Loucy (cell line): ENCODE data around the gene SCT.

Source experiments
- H2AFZ ChIP-seq: fragments of 200-600 bp; sonication (generic); 2 replicates; pipeline ENCODE4 v1.6.0; 2016; ENCODE audit warnings: antibody characterized with exemption, mild to moderate bottlenecking, low read length, moderate library complexity
- H3F3A ChIP-seq: fragments of 200-600 bp; 2 replicates; pipeline ENCODE4 v1.6.0; 2016; ENCODE audit warnings: antibody characterized with exemption, low read depth, mild to moderate bottlenecking
- H3K27me3 ChIP-seq: fragments of 200-600 bp; sonication (generic); 2 replicates; pipeline ENCODE4 v1.6.1; 2014; ENCODE audit warnings: low read length, mild to moderate bottlenecking; ENCODE audit not compliant: insufficient read depth, poor library complexity, severe bottlenecking
- H3K36me3 ChIP-seq: fragments of 200-600 bp; sonication (generic); 2 replicates; pipeline ENCODE4 v1.6.1; 2016; ENCODE audit warnings: low read length; ENCODE audit not compliant: insufficient read depth
- H3K4me1 ChIP-seq: fragments of 200-600 bp; sonication (generic); 2 replicates; pipeline ENCODE4 v1.5.1; 2014; ENCODE audit warnings: low read length, mild to moderate bottlenecking; ENCODE audit not compliant: insufficient read depth, poor library complexity, severe bottlenecking
- H3K4me2 ChIP-seq: fragments of 200-600 bp; sonication (generic); 2 replicates; pipeline ENCODE4 v1.6.0; 2014; ENCODE audit warnings: antibody characterized with exemption, low read length, low read depth, mild to moderate bottlenecking; ENCODE audit not compliant: poor library complexity, severe bottlenecking
- H3K4me3 ChIP-seq: fragments of 200-600 bp; sonication (generic); 2 replicates; pipeline ENCODE4 v1.5.1; 2014; ENCODE audit warnings: low read length, mild to moderate bottlenecking, mixed read lengths; ENCODE audit not compliant: poor library complexity, severe bottlenecking
- H3K79me2 ChIP-seq: fragments of 200-600 bp; sonication (generic); 2 replicates; pipeline ENCODE4 v1.6.1; 2014; ENCODE audit warnings: low read length; ENCODE audit not compliant: insufficient read depth
- H3K9ac ChIP-seq: fragments of 200-600 bp; sonication (generic); 2 replicates; pipeline ENCODE4 v1.6.0; 2014; ENCODE audit warnings: mild to moderate bottlenecking, low read depth, low read length, moderate library complexity; ENCODE audit not compliant: poor library complexity, severe bottlenecking
- H3K9me2 ChIP-seq: fragments of 200-600 bp; sonication (generic); replicated peaks from 2 replicates; pipeline ENCODE4 v1.6.1; 2016; ENCODE audit warnings: low read depth, low read length, mixed read lengths
- H3K9me3 ChIP-seq: fragments of 200-600 bp; sonication (generic); 2 replicates; pipeline ENCODE4 v1.6.1; 2014; ENCODE audit warnings: mild to moderate bottlenecking, antibody characterized with exemption, low read length, low read depth; ENCODE audit not compliant: insufficient read depth
- H4K20me1 ChIP-seq: fragments of 200-600 bp; sonication (generic); 2 replicates; pipeline ENCODE4 v1.6.0; 2014; ENCODE audit warnings: antibody characterized with exemption, low read length, mild to moderate bottlenecking; ENCODE audit not compliant: insufficient read depth, poor library complexity, severe bottlenecking
- CTCF ChIP-seq: fragments of 200-600 bp; sonication (generic); conservative IDR thresholded peaks from 2 replicates; pipeline ENCODE4 v1.5.1; 2014; ENCODE audit warnings: mild to moderate bottlenecking, antibody characterized with exemption, low read length
- EZH2phosphoT487 ChIP-seq: fragments of 200-600 bp; IDR thresholded peaks from 2 replicates; pipeline ENCODE4 v1.6.1; 2018; ENCODE audit warnings: antibody characterized with exemption, mild to moderate bottlenecking, moderate library complexity, borderline replicate concordance

The SCT gene

DNA sequence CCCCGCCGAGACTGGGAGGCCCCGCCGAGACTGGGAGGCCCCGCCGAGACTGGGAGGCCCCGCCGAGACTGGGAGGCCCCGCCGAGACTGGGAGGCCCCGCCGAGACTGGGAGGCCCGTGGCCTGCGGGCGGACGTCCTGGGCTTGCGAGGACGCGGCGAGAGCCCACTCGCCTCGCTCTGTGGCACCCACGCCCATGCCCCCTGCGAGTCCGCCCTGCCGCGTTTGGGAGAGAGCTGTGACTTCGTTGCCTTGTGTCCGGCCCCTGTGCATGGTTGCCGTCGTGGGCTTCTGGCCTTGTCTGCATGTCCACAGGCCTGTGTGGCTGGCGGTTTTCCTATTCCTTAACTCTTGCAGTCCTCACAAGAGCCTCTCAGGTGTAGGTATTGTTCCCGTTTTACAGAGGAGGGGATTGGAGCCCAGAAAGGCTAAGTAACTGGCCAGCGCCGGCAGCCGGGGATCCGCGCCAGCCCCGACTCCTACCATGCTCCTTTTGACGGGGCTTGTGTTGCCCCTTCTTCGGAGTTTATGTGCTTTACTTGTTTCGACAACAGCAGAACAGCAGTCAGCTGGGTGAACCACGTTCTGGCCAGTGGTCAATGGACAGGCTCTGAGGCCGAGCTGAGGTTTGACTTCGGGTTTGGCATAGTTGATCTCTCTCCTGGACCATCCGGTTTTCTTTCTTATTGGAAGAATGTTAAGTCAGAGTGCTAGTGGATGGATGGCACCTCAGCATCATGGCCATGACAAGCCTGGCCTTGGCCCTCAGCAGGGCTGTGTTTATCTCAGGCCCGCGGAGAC lies 50.0 kb downstream of the SCT start:
- H3K4me2 ChIP-seq, result peak overlapping the region; percentile 100
- no peaks in the 10 kb centered on the region for H3K27me3 ChIP-seq
- H3K9ac ChIP-seq, result peak overlapping the region; percentile 97
- peaks cover 55% of the 10 kb centered on the region for H3K79me2 ChIP-seq
- peak overlapping the region; percentile 93 for H3K4me3 ChIP-seq
- H3F3A ChIP-seq, result no peaks in the 10 kb centered on the region
- H2AFZ ChIP-seq, result no peak overlapping the region
- H3K9me2 ChIP-seq, result no peaks in the 10 kb centered on the region
- TF ChIP-seq CTCF (no peak), EZH2phosphoT487 (no peak)
- peaks cover 52% of the 10 kb centered on the region for H4K20me1 ChIP-seq
- H3K4me1 ChIP-seq, result peaks cover 35% of the 10 kb centered on the region
- no peaks in the 10 kb centered on the region for H3K9me3 ChIP-seq
- peaks cover 7% of the 10 kb centered on the region; the same call in 1 of the 2 replicates for H3K36me3 ChIP-seq
